HG03571 (cell line): ENCODE data around the gene SGK2.

Experiments used
- ATAC-seq: cut with Tn5 transposase; IDR thresholded peaks from one replicate; pipeline ENCODE4 v1.9.1; 2021; ENCODE audit not compliant: unreplicated experiment

SGK2 gene

GRCh38 chr20:43536041-43536816 is 22.6 kb upstream of the SGK2 start:
- ATAC-seq, result no peak

GRCh38 chr20:43536817-43537440 is 21.9 kb upstream of the SGK2 start:
- ATAC-seq, result no peak

GRCh38 chr20:43537921-43538877 is 20.6 kb upstream of the SGK2 start:
- ATAC-seq, result no peak

- no peak for ATAC-seq
These were observed 19.7 kb upstream of the SGK2 start for GRCh38 chr20:43538878-43539700.

DNA sequence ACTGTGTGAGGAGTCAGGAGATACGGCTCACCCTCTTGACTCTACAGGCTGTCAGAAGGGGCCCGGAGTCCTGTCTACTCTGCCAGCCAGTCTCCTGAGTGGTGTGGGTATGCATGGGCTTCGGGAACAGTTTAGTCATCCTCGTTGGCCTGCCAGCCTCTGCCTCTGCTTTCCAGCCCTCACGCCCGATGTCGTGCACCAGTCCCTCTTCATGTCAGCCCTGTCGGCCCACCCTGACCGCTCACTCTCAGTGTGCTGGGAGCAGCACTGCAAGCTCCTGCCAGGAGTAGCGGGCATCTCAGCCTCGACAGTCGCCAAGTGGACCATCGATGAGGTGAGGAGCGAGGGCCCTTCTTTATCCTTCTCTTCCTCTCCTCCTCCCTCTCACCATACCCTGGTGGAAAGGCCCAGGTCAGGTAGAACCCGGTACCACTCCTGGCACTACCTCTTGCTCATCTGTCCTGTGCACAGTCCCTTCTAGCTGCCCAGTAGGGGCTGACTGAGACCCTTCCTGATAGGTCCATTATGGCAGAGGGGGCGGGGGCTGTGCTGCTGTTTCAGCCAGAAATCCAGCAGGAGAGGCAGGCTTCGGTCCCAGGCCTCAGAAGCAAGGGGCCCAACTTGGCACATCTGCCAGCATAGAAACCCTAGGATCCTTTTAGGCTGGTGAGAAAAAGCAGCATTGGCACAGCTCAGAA is 18.7 kb upstream of the SGK2 start:
- ATAC-seq, result no peak

- ATAC-seq, result no peak
These were observed 18.2 kb upstream of the SGK2 start for GRCh38 chr20:43540673-43541060.

DNA sequence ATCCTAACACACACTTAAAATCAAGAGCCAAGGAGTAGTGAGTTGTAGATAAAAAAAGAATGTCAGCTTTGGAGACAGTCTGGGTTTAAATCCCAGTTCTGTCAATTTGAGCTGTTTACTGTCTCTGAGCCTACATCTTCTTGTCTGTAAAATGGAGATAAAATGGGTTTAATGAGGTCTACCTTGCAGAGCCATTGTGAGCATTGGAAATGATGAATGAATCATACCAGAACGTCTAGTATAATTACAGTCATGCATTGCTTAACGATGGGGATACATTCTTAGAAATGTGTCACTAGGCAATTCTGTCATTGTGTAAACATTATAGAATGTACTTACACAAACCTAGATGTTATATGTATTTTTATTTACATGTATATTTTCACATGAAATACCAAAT is 17.6 kb upstream of the SGK2 start:
- ATAC-seq, result no peak

- no peak for ATAC-seq
These were observed 16.7 kb upstream of the SGK2 start for GRCh38 chr20:43542161-43542560.

- no peak for ATAC-seq
These were observed 16.2 kb upstream of the SGK2 start for GRCh38 chr20:43542674-43543073.

DNA sequence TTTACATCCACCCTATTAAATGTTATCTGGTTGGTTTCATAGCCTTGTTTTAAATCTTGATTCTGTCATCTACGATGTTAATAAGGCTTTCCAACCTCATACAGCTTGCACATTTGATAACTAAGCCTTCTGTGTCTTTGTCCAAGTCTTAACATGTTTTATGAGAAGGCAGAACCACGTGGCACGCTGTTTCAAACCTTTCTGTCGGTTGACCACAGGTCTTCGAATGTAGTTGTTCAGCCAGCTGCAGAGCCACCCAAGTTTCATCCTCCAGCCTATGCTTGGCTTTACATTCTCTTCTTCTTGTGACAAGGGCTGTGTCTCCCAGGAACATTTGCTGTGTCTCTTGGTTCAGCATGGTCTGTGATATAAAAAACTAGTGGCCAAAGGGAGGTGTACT is 15.7 kb upstream of the SGK2 start:
- ATAC-seq, result no peak

- no peak for ATAC-seq
These were observed 14.3 kb upstream of the SGK2 start for GRCh38 chr20:43544501-43544900.

DNA sequence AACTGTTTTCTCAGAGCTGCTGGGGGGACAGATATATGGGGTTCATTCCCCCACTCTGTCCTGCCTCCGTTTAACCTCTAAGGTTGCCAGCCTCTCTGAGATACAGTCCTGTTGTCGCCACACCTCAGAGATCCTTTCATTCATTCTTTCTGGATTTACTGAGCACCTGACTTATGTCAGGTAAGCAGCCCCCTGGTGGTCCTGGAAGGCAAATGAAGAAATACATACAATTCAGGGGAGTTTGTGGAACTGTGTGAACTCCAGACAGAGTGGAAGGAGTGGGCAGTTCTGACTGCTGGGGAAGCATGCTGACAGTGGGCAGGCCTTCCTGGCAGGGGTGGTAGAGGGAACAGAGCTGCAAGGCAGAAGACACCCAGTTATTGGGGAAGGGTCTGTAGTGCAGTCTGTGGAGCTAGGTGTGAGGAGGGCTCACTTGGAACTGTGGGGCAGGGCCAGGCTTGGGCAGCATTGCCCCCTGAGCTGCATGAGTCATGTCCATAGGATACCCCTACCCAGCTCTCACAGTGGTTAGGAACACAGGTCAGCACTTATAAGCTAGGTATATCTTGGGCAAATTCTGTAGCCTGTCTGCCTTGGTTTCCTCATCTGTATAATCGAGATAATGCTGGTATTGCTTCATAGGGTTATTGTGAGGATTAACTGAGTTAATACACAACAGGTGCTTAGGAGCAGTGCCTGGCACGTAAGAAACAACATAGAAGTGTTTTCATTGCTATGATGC is 12.8 kb upstream of the SGK2 start:
- ATAC-seq, result no peak

- ATAC-seq, result no peak
These were observed 10.4 kb upstream of the SGK2 start for GRCh38 chr20:43548273-43548880.

- no peak for ATAC-seq
These were observed 9.3 kb upstream of the SGK2 start for GRCh38 chr20:43549416-43550065.

GRCh38 chr20:43550456-43550855 is 8.4 kb upstream of the SGK2 start:
- ATAC-seq, result no peak

- ATAC-seq, result no peak
These were observed 4.5 kb upstream of the SGK2 start for GRCh38 chr20:43554369-43554768.

GRCh38 chr20:43559147-43559987 is 540 bp downstream of the SGK2 start:
- ATAC-seq, result no peak

GRCh38 chr20:43560974-43561373 is 2.1 kb downstream of the SGK2 start:
- no peak for ATAC-seq
